GM21528 (cell line): ENCODE measurements around the gene NECTIN3.

Source experiments
- ATAC-seq: cut with Tn5 transposase; IDR thresholded peaks from one replicate; pipeline ENCODE4 v1.9.1; 2021; ENCODE audit warnings: mild to moderate bottlenecking, moderate library complexity; ENCODE audit not compliant: unreplicated experiment, low FRiP score

The NECTIN3 gene

DNA sequence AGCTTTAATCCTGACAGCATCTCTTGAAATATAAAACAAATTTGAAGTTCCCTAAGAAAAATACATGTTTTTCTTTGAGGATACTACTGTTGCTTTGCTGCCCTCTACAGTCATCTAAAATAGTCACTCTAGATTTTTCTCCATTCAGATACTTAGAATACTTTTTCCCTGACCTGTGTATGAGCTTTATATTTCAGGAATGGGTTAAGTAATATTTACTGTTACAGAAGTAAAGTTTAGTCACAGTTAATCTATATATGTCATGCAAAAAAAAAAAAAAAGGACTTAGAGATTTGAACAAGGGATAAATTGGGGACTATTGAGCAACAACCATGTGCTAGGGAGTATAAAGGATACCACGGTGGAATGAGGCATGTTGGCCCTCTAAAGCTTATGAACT lies 8.8 kb downstream of the NECTIN3 start:
- ATAC-seq: no peak

DNA sequence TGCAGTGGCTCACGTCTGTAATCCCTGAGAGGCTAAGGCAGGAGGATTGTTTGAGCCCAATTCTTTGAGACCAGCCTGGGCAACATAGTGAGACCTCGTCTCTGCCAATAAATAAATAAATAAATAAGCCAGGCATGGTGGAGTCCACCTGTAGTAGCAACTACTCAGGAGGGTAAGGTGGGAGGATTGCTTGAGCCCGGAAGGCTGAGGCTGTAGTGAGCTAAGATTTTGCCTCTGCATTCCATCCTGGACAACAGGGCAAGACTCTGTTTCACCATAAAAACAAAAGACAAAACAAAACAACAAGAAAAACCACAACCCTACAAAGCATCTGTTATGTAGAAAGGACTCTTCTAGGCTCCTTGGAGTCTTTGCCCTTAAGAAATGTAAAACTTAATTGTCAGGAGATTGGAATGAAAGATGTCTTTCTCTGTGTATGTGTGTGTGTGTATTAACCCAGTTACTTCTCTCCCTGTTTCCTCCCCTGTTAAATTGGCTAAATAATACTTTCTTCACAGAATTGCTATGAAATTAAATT lies 9.5 kb downstream of the NECTIN3 start:
- no peak for ATAC-seq

GRCh38 chr3:111084911-111085310 lies 13.3 kb downstream of the NECTIN3 start:
- ATAC-seq: no peak

- ATAC-seq: no peak
Measured at GRCh38 chr3:111087924-111088469, 16.4 kb downstream of the NECTIN3 start.

DNA sequence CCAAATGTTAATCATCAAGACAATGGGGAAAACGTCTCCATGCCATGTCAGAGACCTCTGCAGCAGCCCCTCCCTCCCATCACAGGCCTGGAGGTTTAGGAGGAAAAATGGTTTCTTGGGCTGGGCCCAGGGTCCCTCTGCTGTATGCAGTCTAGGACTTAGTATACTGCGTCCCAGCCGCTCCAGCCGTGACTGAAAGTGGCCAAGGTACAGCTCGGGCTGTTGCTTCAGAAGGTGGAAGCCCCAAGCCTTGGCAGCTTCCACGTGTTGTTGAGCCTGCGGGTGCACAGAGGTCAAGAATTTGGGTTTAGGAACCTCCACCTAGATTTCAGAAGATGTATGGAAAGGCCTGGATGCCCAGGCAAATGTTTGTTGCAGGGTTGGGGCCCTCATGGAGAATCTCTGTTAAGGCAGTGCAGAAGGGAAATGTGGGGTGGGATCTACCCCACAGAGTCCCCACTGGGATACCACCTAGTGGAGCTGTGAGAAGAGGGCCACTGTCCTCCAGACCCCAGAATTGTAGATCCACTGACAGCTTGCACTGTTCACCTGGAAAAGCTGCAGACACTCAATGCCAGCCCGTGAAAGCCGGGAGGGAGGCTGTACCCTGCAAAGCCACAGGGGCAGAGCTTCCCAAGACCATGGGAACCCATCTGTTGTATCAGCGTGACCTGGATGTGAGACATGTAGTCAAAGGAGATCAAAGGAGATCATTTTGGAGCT lies 25.0 kb downstream of the NECTIN3 start:
- ATAC-seq: no peak

- no peak for ATAC-seq
Measured at GRCh38 chr3:111103807-111104206, 32.2 kb downstream of the NECTIN3 start.

- ATAC-seq: no peak
Measured at GRCh38 chr3:111106993-111107661, 35.5 kb downstream of the NECTIN3 start.

GRCh38 chr3:111107662-111108035 lies 36.0 kb downstream of the NECTIN3 start:
- ATAC-seq: no peak

GRCh38 chr3:111112913-111113312 lies 41.3 kb downstream of the NECTIN3 start:
- no peak for ATAC-seq

- no peak for ATAC-seq
Measured at GRCh38 chr3:111128884-111129283, 57.3 kb downstream of the NECTIN3 start.

DNA sequence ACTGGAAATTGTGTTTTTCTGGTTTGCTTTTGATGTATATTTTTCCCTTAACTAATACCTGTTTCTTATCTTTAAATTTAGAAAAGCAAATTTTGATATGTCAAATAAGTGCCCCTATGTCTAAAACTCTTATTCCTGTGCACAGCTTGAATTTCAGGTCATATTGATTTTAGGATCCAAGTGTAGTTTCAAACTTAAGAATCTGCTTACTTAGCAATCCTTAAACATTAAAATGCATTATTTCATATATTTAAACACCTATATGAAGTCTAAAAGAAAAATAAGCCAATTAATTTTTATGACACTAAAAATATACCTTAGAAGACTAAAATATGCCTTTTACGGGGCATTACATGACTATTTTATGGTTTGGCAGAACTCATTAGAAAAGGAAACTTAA lies 59.2 kb downstream of the NECTIN3 start:
- ATAC-seq: no peak

DNA sequence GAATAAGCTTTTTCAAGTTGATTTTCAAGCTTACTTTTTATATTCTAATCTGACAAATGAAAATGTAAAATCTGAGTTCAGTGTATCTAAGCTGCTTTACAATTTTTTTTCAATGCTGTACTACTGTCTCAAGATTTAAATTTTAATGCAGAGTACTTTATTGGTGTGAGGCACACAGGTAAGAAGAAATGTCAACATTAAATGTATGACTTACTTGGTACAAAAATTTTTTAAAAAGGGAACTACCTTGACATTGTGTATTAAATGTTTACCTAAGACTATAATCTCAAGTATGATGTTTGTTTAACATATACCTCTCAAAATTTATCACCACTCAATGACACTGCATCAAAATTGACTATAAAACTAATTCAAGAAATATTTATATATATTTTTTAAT lies 62.7 kb downstream of the NECTIN3 start:
- no peak for ATAC-seq

- ATAC-seq: no peak
Measured at GRCh38 chr3:111151438-111151837, 79.8 kb downstream of the NECTIN3 start.

- no peak for ATAC-seq
Measured at GRCh38 chr3:111152496-111152895, 80.9 kb downstream of the NECTIN3 start.

- no peak for ATAC-seq
Measured at GRCh38 chr3:111156517-111156916, 84.9 kb downstream of the NECTIN3 start.

DNA sequence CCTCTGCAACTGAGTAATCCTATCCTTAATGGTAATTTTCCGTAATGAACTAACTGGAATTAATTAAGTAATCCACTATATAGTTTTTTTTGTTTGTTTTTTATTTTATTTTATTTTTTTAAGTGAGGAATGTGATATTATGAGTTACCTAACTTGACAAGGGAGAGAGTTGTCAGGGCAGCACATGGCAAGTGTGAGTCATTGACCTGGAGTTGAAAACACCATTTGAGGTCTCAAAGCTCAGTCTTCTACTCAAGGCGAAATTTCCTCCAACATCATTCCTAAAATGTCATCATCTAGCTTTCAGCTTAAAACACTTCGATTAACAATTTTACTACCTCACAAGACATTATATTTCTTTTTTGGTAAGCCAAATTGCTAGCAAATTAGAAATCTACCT lies 87.8 kb downstream of the NECTIN3 start:
- no peak for ATAC-seq

- no peak for ATAC-seq
Measured at GRCh38 chr3:111164621-111165020, 93.0 kb downstream of the NECTIN3 start.

GRCh38 chr3:111165411-111165810 lies 93.8 kb downstream of the NECTIN3 start:
- ATAC-seq: no peak

GRCh38 chr3:111173328-111173900 lies 101.8 kb downstream of the NECTIN3 start:
- ATAC-seq: no peak

DNA sequence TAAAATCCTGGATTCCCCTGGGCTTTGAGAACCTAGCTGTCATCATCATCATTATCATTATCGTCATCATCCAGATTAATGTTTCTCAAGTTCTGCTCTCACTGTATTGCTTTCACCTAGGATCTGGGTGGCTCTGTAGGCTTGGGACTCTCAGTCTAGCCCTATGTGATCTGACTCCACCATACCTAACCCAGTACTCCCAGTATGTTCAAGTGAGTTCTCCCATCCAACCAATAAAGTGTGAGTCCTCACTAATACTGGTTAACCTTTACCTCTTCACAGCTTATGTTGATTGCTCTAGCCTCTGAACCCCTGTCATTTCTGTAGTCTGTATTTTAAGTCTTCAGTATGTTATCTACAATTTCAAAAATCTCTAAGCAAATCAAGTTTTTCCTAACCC lies 102.3 kb downstream of the NECTIN3 start:
- ATAC-seq: no peak

- ATAC-seq: no peak
Measured at GRCh38 chr3:111190518-111190917, 118.9 kb downstream of the NECTIN3 start.
